NCI-H510A treated with DMSO at 0.1 percent for 48 hours (cell line): ENCODE measurements around the gene MAG.
"Not testable (repeated sequence)": the region's sequence is repeated elsewhere in the genome, so short reads cannot be mapped to it uniquely, and the experiment has no call there.

Experiments
- DNase-seq: peaks from one replicate; lab custom pipeline; 2025; lab: John Stamatoyannopoulos, UW

MAG gene

DNA sequence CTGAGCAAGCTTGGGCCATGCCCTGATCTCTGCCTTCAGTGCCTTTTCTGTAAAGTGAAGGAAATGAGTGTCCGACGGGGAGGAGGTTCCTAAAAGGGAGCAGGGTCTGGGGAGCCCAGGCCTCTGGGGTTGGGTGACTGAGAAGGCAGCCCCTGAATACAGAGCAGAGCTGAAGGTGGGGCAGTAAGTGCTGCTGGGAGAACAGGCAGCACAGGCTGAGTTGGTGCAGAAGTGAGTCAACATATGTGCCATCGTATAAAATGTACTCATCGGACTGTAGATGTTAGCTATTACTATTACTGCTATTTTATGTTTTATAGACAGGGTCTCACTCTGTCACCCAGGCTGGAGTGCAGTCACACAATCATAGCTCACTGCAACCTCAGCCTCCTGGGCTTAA lies 10.7 kb upstream of the MAG start:
- DNase-seq: no peak

DNA sequence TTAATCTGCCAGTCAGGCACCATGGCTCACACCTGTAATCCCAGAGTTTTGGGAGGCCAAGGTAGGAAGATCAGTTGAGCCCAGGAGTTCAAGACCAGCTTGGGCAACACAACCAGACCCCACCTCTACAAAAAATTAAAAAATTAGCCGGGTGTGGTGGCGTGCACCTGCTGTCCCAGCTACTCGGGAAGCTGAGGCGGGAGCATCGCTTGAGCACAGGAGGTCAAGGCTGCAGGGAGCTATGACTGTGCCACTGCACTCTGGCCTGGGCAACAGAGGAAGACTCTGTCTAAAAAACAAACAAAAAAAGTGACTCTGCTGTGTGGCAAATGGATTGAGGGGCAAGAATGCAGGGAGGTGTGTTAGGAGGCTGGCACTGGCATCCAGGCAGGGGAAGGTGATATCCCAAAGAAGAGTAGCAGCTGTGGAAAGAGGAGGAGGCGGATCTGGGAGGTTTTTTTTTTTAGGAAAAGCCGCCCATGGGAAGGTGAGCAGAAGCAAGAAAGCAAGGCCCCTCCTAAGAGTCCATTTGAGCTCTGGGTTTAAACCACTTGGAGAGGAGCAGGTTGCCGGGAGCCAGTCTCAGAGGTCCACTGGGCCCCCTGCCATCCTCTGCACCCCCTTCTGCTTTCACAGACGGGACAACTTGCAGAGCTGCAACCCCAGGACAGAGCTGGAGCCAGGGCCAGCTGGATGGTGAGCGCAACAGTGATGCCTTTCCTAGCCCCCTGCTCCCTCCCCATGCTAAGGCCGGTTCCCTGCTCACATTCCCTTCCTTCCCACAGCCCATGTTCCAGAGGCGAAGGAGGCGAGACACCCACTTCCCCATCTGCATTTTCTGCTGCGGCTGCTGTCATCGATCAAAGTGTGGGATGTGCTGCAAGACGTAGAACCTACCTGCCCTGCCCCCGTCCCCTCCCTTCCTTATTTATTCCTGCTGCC lies 7.5 kb upstream of the MAG start:
- no peak for DNase-seq

DNA sequence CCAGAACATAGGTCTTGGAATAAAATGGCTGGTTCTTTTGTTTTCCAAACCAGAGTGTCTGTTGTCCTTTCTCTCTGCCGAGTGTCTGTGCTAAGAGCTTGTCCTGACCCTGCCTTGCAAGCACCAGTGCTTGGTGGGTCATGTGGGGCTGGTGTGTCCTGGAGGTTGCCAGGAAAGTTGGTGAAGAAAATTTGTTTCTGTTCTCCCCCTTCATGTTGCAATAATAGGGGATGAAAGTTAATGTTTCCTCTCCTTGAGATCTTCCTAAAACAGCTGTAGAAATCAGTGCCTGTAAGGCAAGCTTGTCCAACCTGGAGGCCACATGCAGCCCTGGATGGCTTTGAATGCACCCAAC lies 6.9 kb upstream of the MAG start:
- DNase-seq: no peak

DNA sequence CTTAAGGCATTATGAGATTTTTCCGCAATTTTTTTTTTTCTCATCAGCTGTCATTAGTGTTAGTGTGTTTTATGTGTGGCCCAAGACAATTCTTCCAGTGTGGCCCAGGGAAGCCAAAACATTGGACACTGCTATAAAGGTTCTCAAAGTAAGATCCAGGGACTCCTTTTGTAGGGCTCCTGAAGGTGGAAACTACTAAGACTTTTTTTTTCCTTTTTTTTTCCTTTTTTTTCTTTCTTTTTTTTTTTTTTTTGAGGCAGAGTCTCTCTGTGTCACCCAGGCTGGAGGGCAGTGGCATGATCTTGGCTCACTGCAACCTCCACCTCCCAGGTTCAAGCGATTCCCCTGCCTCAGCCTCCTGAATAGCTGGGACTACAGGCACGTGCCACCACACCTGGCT lies 6.5 kb upstream of the MAG start:
- DNase-seq: not testable (repeated sequence)

DNA sequence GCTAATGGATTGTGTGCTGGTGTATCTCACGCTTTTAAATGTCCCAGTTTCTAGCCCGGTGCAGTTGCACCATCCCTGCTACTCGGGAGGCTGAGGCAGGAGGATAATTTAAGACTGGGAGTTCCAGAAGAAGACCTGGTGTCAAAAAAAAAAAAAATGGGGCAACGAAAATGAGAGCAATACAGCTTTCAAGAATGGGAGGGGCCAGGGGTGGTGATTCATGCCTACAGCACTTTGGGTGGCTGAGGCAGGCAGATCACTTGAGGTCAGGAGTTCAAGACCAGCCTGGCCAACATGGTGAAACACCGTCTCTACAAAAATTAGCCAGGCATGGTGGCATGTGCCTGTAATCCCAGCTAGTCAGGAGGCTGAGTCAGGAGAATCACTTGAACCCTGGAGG lies 5.9 kb upstream of the MAG start:
- DNase-seq: not testable (repeated sequence)

DNA sequence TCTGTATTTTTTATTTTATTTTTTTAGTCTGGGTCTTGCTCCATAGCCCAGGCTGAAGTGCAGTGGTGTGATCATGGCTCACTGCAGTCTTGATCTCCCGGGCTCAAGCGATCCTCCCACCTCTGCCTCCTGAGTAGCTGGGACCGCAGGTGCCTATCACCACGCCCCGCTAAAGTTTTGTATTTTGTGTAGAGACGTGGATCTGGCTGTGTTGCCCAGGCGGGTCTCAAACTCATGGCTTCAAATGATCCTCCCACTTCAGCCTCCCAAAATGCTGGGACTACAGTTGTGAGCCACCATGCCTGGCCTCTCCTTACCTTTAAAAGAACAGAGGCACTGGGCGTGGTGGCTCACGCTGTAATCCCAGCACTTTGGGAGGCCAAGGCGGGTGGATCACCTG lies 4.2 kb upstream of the MAG start:
- no peak for DNase-seq

DNA sequence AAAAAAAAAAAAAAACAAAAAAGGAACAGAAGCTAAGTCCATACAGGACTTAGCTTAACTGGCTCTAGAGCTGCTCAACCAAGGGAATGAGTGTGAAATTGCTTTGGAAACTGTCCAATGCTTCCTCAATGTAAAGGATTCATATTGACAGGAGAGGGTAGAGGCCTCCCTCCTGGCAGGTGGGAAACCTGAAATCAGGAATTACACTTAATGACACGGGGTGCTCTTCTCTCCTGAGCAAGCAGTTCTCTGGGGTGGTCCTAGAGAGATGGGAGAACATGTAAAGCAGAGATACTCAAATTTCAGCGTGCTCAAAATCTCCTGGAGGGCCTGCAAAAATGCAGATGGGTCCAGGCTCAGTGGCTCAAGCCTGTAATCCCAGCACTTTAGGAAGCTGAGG lies 3.6 kb upstream of the MAG start:
- DNase-seq: no peak

DNA sequence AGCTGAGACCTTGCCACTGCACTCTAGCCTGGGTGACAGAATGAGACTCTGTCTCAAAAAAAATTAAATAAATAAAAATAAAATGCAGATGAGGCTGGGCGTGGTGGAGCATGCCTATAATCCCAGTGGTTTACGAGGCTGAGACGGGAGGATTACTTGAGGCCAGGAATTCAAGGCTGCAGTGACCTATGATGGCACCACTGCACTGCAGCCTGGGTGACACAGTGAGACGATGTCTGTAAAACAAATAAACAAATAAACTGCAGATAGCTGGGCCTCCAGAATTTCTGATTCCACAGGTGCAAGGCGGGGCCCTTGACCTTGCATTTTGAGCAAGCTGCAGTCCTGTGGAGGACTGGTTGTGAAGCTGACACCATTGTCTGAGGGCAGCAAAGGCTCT lies 3.1 kb upstream of the MAG start:
- DNase-seq: no peak

DNA sequence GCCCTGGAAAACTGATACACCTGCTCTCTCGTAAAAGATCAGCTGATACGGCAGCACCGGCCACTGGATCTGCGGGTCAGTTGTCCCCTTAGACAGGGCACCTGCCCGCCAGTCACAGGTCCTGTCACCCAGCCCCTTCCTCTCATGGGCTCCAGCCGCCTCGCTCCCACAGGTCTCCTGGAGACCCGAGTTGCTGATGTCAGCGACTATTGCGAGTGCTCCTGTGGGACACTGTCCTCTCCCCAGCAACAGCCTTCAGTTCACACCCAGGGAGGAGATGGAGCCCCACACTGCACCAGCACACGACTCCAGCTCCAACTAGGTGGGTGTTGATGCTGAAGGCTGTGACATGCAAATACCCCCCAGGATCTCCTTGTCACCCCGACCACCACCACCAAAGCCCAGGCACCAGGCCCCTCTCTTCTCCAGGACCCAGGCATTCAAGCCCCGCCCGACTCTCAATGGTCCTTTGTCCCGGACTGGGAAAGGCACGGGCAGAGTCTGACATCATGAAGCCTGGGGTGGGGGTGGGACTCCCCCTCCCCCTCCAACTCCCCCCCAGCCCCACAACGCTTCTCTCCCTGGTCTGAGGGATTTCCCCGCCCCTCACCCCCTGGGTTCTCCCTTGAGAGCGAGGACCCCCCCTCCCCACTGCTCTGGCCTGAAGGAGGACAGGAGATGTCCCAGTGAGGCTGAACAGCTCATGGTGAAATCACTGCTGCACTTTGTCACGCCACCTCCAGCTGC lies 1.4 kb upstream of the MAG start:
- no peak for DNase-seq

DNA sequence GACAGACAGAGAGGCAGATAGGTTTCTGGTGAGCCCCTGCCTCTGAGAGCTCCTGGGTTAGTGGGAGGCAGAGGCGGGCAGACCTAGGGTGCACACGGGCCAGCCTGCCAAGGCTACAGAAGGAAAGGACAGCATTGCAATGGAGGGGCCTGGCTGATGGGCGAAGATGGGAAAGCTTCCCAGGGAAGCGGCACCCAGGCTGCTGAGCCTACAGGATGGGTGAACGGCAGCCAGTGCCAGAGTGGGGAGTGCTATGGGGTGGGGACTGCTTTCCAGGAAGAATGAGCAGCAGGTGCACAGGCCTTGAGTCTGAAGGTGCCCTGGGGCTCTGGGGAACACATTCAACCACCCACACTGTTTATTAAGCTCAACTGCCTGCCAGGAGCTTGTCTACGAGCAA lies 702 bp upstream of the MAG start:
- DNase-seq: no peak

DNA sequence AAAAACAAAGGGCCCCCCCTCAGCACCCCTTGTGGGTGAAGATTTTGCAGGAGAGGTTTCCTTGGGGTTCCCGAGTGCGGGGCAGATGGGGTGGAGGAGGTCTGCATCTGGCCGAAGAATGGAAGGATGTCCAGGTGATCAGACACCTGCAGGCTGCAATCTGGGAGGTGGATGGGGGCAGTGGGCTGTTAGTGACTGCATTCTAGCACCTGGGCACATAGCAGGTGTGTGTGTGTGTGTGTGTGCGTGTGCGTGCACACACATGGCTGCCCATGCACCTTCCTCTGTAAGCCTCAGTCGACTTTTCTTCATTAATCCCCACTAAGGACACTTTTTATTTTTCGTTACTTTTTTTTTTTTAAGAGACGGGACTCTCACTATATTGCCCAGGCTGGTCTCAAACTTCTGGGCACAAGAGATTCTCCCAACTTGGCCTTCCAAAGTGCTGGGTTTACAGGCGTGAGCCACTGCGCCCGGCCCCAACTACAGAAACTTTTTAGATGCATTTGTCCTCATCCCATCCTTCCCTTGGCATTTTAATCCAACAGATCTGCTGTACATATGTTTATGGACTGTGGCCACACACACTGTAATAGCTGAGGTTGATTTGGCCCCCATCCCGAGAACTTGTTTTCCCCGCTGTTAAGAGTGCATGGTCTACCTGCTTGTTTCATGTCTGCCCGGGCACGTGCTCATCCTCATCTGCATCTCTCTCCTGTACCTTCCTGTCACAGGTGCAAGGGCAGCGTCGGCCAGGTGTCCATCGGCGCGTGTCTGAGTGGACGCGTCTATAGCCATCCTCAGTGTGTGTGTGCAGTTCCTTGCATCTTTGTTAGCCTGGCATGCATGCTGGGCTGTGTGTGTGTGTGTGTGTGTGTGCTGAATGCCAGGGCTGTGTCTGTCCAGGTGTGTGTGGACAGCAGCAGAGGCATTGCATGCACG lies 731 bp downstream of the MAG start:
- DNase-seq: no peak

DNA sequence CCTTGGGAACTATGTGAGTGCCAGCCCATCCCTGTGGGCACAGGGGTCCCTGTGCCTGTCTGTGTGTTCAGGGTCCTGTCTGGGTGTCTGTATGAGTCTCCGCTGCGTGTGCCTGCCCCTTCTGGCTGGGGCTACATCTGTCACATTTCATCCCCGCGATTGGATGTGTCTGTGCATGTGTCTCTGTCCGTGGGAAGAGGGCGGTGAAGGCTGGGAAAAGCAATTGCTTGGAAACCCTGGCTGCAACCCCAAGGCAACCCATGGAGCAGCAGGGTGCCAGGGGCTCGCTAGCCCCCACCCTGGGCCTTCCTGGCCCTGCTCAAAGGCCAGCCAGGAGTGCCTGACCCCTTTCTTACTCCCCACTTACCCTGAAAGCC lies 1.4 kb downstream of the MAG start:
- DNase-seq: no peak

DNA sequence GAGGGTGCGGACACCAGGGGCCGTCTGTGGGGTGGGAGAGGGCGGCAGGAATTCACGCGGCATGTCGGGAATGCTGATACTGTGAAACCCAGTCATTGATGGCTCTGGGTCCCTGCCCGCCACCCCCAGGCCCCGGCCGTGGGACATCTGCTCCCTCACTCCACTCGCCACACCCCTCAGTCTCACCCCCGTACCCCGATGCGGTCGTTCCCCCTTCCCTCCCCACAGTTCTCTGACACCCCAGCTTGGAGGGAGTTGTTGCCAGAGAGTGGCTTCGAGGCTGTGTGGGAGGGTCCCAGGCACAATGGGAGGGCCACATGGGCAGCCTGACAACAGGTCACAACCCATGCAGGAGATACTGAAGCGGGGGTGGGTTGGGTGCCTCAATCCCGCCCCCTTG lies 1.8 kb downstream of the MAG start:
- DNase-seq: no peak

DNA sequence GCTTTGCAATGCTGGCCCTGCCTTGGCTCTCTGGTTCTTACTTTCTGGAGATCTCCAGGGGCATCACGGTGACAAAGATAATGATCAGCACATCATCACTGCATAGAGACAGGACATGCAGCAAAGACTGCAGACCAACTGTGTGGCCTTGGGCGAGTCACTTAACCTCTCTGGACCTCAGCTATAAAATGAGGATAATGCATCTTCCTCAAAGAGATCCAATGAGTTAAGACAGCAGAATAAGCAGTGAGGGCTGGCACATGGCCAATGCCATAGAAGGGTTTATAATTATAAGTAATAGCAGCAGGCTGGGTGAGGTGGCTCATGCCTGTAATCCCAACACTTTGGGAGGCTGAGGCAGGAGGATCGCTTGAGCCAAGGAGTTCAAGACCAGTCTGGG lies 2.4 kb downstream of the MAG start:
- DNase-seq: no peak

DNA sequence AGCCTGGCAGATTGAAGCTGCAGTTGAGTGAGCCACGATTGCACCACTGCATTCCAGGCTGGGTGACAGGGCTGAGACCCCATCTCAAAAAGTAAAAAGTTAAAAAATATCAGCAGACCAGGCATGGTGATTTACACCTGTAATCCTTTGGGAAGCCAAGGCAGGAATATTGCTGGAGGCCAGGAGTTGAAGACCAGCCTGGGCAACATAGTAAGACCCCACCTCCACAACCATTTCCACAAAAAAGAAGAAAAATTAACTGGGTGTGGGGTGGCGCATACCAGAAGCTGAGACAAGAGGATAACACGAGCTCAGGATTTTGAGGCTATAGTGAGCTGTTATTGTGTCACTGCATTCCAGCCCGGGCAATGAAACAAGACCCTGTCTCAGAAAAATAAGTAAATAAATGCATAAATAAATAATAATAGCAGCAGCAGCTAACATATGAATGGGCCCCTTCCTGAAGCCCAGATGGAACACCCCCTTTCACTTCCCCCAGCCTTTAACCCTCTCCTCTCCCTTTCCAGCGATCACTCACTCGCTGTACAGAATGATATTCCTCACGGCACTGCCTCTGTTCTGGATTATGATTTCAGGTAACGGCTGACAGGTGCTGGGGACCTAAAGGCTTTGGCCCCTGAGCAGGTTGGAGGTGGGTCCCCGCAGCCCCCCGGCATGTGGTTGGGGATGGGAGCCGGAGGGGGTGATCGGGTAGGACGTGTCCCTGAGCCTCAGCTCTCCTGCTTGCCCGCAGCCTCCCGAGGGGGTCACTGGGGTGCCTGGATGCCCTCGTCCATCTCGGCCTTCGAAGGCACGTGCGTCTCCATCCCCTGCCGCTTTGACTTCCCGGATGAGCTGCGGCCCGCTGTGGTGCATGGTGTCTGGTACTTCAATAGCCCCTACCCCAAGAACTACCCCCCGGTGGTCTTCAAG lies 3.2 kb downstream of the MAG start:
- no peak for DNase-seq

DNA sequence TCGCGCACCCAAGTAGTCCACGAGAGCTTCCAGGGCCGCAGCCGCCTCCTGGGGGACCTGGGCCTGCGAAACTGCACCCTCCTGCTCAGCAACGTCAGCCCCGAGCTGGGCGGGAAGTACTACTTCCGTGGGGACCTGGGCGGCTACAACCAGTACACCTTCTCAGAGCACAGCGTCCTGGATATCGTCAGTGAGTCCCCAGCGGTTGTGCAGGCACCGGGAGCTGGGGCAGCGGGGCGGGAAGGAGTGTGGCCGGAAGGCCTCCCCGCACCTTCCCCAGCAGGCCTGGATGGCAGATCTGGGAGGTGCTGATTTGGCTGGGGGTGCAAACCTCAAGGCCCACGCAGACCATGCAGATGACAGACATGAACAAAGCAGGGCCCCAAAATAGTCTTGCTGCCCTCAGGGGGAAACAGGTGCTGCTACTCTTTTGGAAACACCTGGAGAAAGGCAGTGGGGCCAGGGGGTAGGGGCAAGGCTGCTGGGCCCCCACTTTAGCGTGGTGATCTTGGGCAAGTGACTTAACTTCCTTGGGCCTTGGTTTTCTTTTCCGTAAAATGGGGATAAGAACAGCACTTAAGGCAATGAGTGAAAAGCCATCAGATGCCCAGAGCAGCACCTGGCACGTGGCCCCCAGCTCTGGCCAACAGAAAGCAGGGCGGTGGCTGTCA lies 4.0 kb downstream of the MAG start:
- no peak for DNase-seq

DNA sequence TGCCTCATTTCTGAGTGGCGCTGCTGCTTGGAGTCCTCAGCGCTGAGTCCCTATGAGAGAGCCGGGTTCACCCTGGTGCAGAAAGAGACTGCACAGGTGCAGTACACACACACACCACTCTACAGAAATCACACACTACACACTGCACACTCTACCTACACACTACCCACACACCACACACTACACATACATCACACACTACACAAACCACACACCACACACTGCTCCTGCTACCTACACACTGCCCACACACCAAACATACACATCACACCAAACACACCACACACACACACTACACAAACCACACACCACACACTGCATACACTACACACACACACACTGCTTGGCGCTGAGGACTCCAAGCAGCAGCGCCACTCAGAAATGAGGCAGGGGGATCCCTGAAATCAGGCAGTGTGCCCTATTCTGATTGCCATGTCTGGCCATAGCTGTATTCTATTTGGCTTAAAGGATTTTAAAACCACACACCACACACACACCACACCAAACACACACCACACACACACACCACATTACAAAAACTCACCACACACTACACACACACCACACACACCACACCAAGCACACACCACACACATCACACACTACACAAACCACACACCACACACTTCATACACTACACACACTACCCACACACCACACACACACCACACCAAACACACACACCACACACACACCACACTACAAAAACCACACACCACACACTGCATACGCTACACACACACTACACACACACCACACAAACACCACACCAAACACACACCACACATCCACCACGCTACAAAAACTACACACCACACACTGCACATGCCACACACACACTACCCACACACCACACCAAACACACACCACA lies 4.9 kb downstream of the MAG start:
- no peak for DNase-seq

DNA sequence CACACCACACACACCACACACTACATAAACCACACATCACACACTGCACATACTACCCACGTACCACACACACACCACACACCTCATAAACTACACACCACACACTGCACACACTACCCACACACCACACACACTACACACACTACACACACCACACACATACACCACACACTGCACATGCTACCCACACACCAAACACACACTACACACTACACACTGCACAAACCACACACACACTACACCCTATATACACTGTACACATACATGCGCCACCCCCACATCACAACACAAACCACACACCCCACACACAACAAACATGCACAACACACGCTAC lies 5.5 kb downstream of the MAG start:
- no peak for DNase-seq

DNA sequence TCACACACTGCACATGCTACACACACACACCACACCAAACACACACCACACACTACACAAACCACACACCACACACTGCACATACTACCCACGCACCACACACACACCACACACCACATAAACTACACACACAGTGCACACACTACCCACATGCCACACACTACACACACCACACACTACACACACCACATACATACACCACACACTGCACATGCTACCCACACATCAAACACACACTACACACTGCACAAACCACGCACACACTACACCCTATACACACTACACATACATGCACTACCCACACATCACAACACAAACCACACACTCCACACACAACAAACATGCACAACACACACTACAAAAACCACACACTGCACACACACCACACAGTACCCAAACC lies 6.0 kb downstream of the MAG start:
- no peak for DNase-seq

DNA sequence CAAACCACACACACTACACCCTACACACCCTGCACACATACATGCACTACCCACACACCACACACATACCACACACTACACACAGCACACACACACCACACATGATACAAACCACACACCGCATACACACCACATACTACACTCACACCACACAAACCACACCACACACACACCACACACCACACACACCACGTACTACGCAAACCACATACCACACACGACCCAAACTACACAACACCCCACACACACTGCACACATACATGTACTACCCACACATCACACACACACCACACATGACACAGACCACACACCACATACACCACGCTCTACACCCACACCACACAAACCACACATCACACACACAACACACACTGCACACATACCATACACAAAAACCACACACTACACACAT lies 6.6 kb downstream of the MAG start:
- DNase-seq: no peak
